K562 (cell line): ENCODE results near the gene TMEM108. TPM values are rescaled to one million over a fixed set of nuclear protein-coding genes. Genes with fewer than 3 reads are reported as not detected.

Experiments
- BCOR ChIP-seq: fragments of 450-650 bp; IDR thresholded peaks from 2 replicates; pipeline ENCODE4 v1.6.1; 2016
- CTBP1 ChIP-seq: fragments of 450-650 bp; IDR thresholded peaks from 2 replicates; pipeline ENCODE4 v1.6.1; 2016; ENCODE audit warnings: borderline replicate concordance
- ELK3 ChIP-seq: fragments of 450-650 bp; formaldehyde crosslinking; IDR thresholded peaks from 2 replicates; pipeline ENCODE4 v1.4.0; 2020; ENCODE audit warnings: mild to moderate bottlenecking
- ETS2 ChIP-seq: IDR thresholded peaks from 2 replicates; pipeline ENCODE4 v1.6.1; 2016; ENCODE audit warnings: borderline replicate concordance, missing genetic modification characterization, mild to moderate bottlenecking, moderate library complexity, missing compliant biosample characterization; ENCODE audit not compliant: poor library complexity, severe bottlenecking
- FOS ChIP-seq: IDR thresholded peaks from 3 replicates; pipeline ENCODE4 v1.6.1; 2011; ENCODE audit not compliant: insufficient read length; ENCODE audit errors: extremely low read depth
- NFIC ChIP-seq: fragments of 450-650 bp; IDR thresholded peaks from 2 replicates; pipeline ENCODE4 v1.6.1; 2017; ENCODE audit warnings: mild to moderate bottlenecking, inconsistent platforms
- NR3C1 ChIP-seq: sonication (generic); formaldehyde crosslinking; IDR thresholded peaks from 2 replicates; pipeline ENCODE4 v1.8.1; 2022; ENCODE audit warnings: missing genetic modification reagents
- PYGO2 ChIP-seq: fragments of 450-650 bp; IDR thresholded peaks from 2 replicates; pipeline ENCODE4 v1.6.1; 2016; ENCODE audit warnings: mild to moderate bottlenecking, missing genetic modification characterization, moderate library complexity, missing compliant biosample characterization
- STAT5B ChIP-seq: fragments of 250-450 bp; sonication (Bioruptor Pico); IDR thresholded peaks from 2 replicates; pipeline ENCODE4 v1.8.0; 2021; ENCODE audit warnings: mild to moderate bottlenecking, inconsistent platforms
- TEAD2 ChIP-seq: fragments of 450-650 bp; IDR thresholded peaks from 2 replicates; pipeline ENCODE4 v1.6.1; 2016; ENCODE audit warnings: missing genetic modification characterization, control low read depth, missing compliant biosample characterization
- TFAP4 ChIP-seq: sonication (generic); formaldehyde crosslinking; IDR thresholded peaks from 2 replicates; pipeline ENCODE4 v1.8.0; 2022; ENCODE audit warnings: missing genetic modification reagents, mild to moderate bottlenecking, moderate library complexity, borderline replicate concordance
- ZNF217 ChIP-seq: sonication (generic); formaldehyde crosslinking; IDR thresholded peaks from 2 replicates; pipeline ENCODE4 v1.8.0; 2022; ENCODE audit warnings: mild to moderate bottlenecking, missing genetic modification reagents
- ZNF354B ChIP-seq: fragments of 250-450 bp; sonication (Bioruptor Pico); IDR thresholded peaks from 2 replicates; pipeline ENCODE4 v1.4.0; 2020
- ZNF518B ChIP-seq: fragments of 250-450 bp; sonication (Bioruptor Pico); IDR thresholded peaks from 2 replicates; pipeline ENCODE4 v1.5.0; 2021; ENCODE audit warnings: mild to moderate bottlenecking, moderate library complexity
- ZNF655 ChIP-seq: fragments of 250-450 bp; sonication (Bioruptor Pico); IDR thresholded peaks from 2 replicates; pipeline ENCODE4 v1.5.0; 2021
- polyA plus RNA-seq, 8 experiments: library from polyadenylated mRNA; depleted of rRNA in 4 of 8; stranded (reverse) in 5 of 8; unstranded in 3 of 8; fragments of >200 nt; fragmentation: Nextera tagmentation in 2 of 8; fragmentation: Illumina TruSeq in 1 of 8; extraction: Ambion mirVana in 2 of 8; extraction: Trizol in 1 of 8; gene quantifications; 2 replicates each; pipeline versions ENCODE4 v1.2.1 to v1.2.3, GENCODE V29; 2011 to 2014; ENCODE audit warnings: inconsistent platforms in 1 of 8, missing spikeins in 1 of 8
- total RNA-seq, 7 experiments: library from RNA; depleted of rRNA in 6 of 7; stranded (reverse); fragments of >200 nt in 6 of 7; fragmentation: Illumina TruSeq in 2 of 7; extraction: Trizol in 2 of 7; gene quantifications; 2 replicates each; pipeline versions ENCODE4 v1.2.1 to v1.2.3, GENCODE V29; 2011 to 2021; ENCODE audit warnings: low replicate concordance in 1 of 7

TMEM108 gene
- total and polyA plus RNA-seq, 9 of the 15 experiments (the other 6 are each of a cell fraction or from before 2014, with no cell fraction given) = 0.65 to 11.1 (median 3.4) TPM

GRCh38 chr3:133124511-133124910 is 86.3 kb downstream of the TMEM108 start (continued):
- TF ChIP-seq TFAP4 (no peak), NR3C1 (CRISPR knock-in tag) (no peak), ZNF217 (no peak), BCOR (no peak), CTBP1 (no peak), ZNF518B (no peak), ZNF354B (no peak), ELK3 (CRISPR knock-in tag) (no peak), ZNF655 (CRISPR knock-in tag) (no peak), NFIC (0 out of 2 replicates have a peak, but pooled peaks have one; percentile 12), TEAD2 (no peak), PYGO2 (no peak), STAT5B (CRISPR knock-in tag) (no peak), ETS2 (tag) (no peak), FOS (no peak)
